ENCODE data around the gene ASIC2.

- TF ChIP-seq CTCF (IDR thresholded peaks at IDR 0.05; ENCODE audit: insufficient read depth, low read length, poor library complexity, severe bottlenecking) (no peak), EZH2phosphoT487 (conservative IDR thresholded peaks at IDR 0.05; ENCODE audit: low read length) (no peak)
These were observed 58.9 kb downstream of the ASIC2 start for GRCh38 chr17:33234233-33234632.

All from SU-DHL-6 (cell line).